ENCODE results near the gene BTLA.

- TF ChIP-seq CTCF (IDR thresholded peaks at IDR 0.05) = no peak
- no peak for TF ChIP-seq POLR2A (IDR thresholded peaks at IDR 0.05)
These were observed 20.2 kb upstream of the BTLA start for GRCh38 chr3:112519424-112520001.
